Ecto neural progenitor cell (in vitro differentiated cells): Measurements from ENCODE around the gene NDOR1.

ENCODE experiments used
- DNase-seq: peaks from one replicate; pipeline ENCODE4 v3.0.0-alpha.2; 2018; ENCODE audit warnings: low spot score

The NDOR1 gene

DNA sequence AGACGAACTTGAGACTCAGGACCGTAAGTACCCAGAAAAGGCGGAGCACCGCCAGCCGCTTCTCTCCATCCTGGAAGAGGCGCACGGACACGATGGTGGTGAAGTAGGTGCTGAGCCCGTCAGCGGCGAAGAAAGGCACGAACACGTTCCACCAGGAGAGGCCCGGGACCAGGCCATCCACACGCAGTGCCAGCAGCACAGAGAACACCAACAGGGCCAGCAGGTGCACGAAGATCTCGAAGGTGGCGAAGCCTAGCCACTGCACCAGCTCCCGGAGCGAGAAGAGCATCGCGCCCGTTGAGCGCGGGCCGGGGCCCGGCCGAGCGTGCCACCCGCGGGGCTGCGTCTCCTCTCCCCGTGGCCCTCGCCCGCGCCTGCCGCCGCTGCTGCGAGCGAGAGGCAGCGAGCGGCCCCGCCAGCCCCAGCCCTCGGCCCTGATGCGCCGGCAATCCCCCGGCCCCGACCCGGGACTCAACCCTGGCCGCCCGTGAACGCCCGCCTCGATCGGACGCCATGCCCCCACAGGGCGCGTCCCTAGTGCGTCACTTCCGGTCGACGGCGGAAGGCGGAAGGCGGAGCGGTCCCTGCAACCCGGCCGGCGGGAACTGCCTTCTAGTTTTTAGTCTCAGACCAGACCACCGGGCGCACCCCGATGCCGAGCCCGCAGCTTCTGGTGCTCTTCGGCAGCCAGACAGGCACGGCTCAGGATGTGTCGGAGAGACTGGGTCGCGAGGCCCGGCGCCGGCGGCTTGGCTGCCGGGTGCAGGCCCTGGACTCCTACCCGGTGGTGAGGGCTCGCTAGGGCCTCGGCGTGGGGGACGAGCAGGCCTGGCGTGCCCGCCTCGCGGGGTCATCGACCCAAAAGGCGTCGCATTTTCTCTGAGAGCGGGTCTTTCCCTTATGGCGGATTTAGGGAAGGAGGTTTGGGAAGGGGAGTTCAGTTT, at the start of gene NDOR1, which contains the start of gene TMEM203:
Gene NDOR1 (plus strand): TSS at position 575 of the 944 bp plus-strand sequence. CDS start 78 bp downstream, at position 653.
Gene TMEM203 (minus strand): TSS at position 523 of the 944 bp plus-strand sequence. CDS start 234 bp downstream, at position 289.
- DNase-seq = peak; percentile 97

GRCh38 chr9:137156567-137157375, 48.7 kb upstream of the NDOR1 start:
- peak; percentile 79 for DNase-seq

- no peak for DNase-seq
Observed at GRCh38 chr9:137157618-137158415, 47.7 kb upstream of the NDOR1 start.

- DNase-seq = no peak
Observed at GRCh38 chr9:137158625-137159024, 46.9 kb upstream of the NDOR1 start.

DNA sequence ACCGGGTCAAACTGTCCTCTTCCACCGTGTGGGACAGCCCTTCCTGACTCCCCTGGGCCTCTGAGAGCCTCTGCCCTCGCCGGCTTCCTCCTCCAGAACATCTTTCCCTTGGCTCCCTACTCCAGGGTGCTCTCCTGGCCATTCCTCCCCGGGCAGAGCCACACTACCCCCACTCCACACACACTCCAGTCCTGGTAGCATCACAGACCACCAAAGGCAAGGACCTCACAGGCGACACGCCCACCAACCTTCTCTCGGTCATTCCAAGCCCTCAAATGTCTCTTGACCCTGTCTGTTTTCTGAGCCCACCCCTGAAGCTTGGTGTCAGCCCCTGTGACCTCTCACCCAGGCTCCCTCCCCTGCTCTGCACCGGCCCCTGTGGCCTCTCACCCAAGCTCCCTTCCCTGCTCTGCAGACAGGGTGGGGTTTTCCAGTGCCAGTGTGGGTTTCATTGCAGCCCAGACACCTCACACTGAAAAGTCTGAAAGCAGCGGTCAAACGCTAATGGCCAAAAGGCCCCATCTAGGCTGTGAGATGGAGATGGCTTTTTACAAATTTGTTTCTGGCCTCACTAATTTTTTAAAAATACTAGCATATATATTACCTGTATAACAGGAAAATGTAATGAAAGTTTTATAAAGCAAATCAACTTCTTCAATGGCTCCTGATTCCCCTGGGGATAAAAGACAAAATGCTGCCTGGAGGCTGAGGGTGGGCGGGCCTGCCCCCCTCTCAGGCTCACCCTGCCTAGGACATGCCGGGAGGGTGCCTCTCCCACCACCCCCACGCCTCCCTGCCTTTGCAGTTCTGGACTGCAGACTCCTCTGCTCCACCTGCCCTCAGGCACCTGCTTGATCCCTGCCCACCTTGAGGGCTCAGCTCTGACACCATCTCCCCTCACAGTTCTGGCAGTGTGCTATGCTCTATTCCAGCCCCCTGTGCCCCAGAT, 46.1 kb upstream of the NDOR1 start:
- DNase-seq = no peak

GRCh38 chr9:137160054-137160425, 45.5 kb upstream of the NDOR1 start:
- no peak for DNase-seq

- no peak for DNase-seq
Observed at GRCh38 chr9:137160716-137161557, 44.6 kb upstream of the NDOR1 start.

DNA sequence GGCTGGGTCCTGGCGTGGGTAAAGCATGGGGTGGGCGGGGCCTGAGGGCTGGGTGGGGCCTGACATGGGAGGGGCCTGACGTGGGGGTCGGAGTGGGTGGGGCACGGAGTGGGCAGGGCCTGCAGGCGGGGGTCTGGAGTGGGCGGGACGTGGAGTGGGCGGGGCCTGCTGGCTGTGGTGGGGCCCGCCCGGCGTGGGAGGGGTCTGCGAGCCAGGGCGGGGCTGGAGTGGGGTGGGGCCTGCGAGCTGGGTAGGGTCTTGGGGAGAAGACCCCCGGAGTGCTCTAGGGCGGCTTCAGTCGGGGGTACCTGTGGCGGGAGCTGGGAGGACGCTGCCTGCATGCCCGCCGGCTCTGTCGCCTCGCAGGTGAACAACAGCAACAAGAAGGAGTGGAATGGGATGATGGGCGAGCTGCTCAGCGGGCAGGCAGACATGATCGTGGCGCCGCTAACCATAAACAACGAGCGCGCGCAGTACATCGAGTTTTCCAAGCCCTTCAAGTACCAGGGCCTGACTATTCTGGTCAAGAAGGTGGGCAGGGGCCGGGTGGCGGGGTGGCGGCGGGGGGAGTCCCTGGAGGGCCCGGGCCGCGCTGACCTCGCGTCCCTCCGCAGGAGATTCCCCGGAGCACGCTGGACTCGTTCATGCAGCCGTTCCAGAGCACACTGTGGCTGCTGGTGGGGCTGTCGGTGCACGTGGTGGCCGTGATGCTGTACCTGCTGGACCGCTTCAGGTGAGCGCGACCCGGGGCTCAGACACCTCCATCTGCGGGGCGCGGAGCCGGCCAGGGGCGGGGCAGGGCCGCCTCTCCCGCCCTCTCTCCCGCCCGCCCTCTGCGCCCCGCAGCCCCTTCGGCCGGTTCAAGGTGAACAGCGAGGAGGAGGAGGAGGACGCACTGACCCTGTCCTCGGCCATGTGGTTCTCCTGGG, 43.7 kb upstream of the NDOR1 start:
- no peak for DNase-seq

DNA sequence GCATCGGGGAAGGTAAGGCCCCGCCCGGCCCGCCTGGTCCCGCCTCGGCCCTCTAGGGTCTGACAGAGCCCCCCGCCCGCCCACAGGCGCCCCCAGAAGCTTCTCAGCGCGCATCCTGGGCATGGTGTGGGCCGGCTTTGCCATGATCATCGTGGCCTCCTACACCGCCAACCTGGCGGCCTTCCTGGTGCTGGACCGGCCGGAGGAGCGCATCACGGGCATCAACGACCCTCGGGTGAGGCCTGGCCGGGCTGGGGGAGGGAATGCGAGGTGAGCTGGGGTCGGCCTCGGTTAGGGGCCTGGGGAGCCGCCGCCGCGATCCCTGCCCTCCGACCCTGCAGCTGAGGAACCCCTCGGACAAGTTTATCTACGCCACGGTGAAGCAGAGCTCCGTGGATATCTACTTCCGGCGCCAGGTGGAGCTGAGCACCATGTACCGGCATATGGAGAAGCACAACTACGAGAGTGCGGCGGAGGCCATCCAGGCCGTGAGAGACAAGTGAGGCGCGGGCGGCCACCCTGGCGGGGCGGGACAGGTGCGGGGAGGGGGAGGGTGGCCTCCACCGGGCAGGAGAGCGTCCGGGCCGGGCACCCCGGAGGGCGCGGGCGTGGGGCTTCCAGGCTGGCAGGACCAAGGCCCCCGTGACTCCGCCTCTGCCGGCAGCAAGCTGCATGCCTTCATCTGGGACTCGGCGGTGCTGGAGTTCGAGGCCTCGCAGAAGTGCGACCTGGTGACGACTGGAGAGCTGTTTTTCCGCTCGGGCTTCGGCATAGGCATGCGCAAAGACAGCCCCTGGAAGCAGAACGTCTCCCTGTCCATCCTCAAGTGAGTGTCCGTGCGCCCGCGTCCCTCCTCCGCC, 42.8 kb upstream of the NDOR1 start:
- DNase-seq = no peak

DNA sequence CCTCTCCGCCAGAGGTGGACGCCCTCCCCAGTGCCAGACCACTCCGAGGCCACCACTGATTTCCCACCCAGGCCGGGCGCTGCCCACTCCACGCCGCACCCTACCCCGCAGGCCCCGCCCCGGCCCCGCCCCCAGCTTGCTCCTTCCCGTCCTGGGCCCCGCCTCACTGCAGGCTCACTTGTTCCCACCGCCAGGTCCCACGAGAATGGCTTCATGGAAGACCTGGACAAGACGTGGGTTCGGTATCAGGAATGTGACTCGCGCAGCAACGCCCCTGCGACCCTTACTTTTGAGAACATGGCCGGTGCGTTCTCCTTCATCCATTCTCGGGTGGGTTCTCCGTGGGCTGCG, 42.2 kb upstream of the NDOR1 start:
- DNase-seq = no peak

- no peak for DNase-seq
Observed at GRCh38 chr9:137163805-137164204, 41.7 kb upstream of the NDOR1 start.

DNA sequence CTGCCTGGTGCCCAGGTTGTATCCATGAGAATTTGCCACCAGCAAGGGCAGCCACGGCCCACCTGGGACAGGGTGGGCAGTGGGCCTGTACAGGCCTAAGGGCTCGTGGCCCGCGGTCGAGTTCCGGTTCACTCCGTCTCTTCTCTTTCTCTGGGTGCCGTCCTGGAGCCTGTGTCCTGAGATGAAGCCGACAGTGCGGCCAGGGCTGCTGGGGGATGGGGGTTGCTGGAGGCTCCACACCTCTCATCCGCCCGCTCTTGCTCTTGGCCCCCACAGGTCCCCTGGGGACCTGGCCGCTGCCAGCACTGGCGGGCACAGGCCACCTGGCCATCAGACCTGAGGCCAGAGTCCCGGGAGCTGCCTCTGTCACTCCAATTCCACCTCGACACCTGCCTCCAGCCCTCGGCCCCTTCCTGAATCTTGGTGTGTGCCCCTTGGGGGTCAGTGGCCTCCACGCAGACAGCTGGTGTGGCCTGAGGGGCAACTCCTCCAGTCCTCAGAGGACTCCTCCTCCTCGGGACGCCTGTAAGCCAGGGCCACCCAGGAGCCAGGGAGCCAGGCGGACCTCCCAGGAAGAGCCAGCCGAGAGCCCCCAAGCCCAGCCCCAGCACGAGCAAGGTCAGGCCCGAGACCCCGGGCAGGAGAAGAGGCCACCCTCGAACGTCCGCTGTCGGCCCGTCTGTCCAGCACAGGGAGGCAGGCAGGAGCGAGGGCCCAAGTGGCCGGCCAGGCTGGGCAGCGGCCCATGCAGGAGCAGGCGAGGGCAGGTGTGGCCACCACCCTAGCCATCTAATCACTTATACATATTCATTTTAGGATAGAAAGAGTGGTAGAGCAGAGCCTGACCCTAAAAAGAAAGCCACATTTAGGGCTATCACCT, 40.9 kb upstream of the NDOR1 start:
- DNase-seq = no peak

DNA sequence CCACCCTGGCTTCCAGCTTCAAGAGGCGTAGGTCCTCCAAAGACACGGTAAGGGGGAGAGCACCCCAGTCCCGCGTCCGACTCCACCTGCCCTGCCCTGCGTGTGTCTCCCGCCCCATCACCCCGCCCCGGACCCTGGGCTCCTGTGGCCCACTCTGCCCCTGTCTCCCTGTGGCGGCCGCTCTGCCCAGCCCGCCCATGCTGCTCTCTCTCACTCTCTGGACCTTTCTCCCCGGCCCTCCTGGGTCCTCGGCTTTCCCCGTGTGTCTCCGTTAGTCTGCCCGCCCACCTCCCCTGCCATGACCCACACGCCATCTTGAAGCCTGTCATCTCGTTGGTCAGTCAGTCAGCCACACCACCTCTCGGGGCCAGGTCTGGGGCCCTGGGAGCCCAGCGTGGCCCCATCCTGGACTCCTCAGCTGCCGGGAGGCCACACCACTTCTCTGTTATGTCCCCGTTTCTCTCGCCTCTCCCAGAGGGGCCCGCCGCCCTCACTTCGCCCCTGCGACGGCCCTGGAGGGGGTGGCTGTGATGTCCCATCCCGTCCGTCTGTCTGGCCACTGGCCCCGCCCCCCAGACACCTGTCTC, 40.2 kb upstream of the NDOR1 start:
- DNase-seq = no peak

DNA sequence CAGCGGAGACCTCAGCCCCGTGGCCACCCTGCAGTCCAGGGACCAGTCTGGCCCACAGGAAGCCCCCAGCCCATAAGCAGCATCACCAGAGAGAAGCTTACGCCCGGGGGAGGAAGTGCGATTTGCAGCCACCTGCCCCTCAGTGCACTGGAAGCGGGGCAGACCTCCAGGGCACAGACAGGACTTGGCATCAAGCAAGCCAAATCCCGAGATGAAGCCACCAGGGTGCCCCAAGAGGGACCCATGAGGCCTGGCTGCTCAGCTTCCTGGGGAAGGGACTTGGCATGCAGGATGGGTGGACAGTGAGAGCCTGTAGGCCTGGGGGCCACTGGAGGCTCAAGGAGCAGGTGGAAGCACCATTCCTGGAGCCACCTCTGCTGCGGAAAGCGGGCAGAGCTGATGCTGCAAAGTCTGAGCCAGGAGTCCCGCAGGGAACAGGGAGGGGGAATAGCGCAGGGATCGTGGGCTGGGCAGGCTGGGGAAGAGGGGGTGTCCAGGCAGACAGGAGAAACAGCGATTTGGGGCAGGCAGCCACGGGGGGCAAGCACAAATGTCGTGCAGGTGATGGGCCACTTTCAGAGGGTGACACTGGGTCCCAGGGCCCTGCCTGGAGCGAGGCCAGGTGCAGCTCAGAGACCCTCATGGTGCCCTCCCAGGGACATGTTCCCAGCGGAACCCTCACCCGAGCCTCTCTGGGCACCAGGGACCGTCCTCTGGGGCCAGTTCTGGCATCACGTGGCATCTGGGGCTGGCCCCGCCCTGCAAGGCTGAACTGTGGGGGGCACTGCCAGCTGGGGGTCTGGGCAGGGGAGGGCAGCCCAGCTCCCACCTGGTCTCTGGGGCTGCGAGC, 38.9 kb upstream of the NDOR1 start:
- DNase-seq = no peak

- no peak for DNase-seq
Observed at GRCh38 chr9:137167277-137167746, 38.2 kb upstream of the NDOR1 start.
